ENCODE measurements around the gene CEND1. TPM values are rescaled to one million over a fixed set of nuclear protein-coding genes. Genes with fewer than 3 reads are reported as not detected.
A peak's percentile ranks its signal among the peaks of the same experiment; 100 is the strongest.

Gene CEND1
- total and polyA plus RNA-seq, 7 donors: 0.09 to 0.33 (median 0.17) TPM; not detected in 3

DNA sequence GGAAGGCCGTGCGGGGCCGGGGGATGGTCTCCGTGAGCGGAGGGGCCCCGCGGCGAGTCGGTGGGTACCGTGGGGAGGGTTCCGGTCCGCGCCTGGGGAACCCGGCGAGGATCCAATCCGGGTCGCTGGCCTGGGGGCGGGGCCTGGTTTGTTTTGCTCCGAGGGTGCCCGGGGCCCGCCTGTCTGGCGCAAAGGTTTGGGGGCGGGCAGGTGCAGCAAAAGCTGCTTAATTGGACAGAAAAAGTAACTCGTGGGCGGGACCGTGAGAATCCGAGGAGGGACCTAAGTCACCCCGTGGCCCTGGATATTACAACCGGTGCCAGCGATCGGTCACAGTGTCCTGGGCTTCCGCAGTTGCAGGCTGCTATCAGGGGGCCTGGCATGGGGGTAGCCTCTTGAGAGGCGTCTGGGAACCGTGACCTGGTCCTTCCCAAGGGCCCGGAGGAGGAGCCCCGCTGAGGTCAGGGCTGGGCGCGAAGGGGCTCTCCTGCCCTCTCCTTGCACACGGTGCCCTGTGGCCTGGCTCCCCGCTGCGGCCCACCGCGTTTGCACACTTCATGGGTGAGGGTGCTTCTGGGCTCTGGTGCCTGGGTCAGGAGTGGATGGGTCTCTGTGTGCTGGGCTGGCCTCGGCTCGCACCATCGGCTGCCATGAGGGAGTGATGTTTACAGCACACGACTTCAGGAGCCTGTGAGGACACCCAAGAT, 30.2 kb upstream of the CEND1 start:
- peaks cover 0 to under 1% (median 0%) of the 10 kb centered on the region in 3 donors for H3K27me3 ChIP-seq (ENCODE audit: insufficient read depth in 3 of 3, low read length in 2 of 3)
- DNase-seq (peak; percentile 88 to 93), ATAC-seq (peak; percentile 49 to 67 (median 60))
- no peaks in the 10 kb centered on the region for H3K9me3 ChIP-seq
- 1 to 3% (median 1%) methylated on average over 46 to 47 of the region's 47 CpGs for WGBS, 3 donors
- peak overlapping the region; percentile 88 for H3K4me3 ChIP-seq
- peak overlapping the region; percentile 96 for H3K27ac ChIP-seq
- peaks cover 37% of the 10 kb centered on the region for H3K4me1 ChIP-seq
- intact Hi-C loops (cut with DNase I): no loop called here
- TF ChIP-seq, protein P1, sequence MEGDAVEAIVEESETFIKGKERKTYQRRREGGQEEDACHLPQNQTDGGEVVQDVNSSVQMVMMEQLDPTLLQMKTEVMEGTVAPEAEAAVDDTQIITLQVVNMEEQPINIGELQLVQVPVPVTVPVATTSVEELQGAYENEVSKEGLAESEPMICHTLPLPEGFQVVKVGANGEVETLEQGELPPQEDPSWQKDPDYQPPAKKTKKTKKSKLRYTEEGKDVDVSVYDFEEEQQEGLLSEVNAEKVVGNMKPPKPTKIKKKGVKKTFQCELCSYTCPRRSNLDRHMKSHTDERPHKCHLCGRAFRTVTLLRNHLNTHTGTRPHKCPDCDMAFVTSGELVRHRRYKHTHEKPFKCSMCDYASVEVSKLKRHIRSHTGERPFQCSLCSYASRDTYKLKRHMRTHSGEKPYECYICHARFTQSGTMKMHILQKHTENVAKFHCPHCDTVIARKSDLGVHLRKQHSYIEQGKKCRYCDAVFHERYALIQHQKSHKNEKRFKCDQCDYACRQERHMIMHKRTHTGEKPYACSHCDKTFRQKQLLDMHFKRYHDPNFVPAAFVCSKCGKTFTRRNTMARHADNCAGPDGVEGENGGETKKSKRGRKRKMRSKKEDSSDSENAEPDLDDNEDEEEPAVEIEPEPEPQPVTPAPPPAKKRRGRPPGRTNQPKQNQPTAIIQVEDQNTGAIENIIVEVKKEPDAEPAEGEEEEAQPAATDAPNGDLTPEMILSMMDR (IDR thresholded peaks at IDR 0.05): no peak
- peaks cover 0 to 40% of the 10 kb centered on the region in 2 donors for H3K36me3 ChIP-seq (ENCODE audit: insufficient read depth in 1 of 2, low read depth in 1 of 2)

DNA sequence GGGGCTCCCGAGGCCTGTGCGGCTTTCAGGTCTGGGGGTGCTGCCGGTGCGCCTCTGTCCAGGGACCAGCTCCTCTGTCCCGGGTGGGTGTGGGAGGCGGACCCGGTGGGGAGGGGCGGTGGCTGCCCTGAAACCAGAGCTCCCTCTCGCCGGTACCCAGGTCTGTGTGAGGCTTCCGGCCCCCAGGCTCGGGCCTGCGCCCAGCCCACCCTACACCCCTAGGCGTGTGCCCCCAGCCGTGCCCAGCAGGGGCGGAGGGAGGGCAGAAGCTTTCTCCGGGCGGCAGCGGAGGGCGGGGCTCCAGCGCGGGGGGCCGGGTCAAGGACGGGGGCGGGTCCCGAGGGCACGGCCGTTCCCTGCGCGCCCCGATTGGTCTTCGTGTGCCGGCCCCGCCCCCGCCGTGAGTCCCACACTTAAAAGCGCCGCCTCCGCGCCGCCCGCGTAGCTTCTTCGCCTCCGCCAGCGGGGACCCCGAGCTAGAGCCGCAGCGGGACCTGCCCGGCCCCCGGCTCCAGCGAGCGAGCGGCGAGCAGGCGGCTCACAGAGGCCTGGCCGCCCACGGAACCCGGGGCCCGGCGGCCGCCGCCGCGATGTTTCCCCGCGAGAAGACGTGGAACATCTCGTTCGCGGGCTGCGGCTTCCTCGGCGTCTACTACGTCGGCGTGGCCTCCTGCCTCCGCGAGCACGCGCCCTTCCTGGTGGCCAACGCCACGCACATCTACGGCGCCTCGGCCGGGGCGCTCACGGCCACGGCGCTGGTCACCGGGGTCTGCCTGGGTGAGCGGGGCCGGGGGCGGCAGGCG, 29.4 kb upstream of the CEND1 start:
- H3K27ac ChIP-seq: peak overlapping the region; percentile 96
- peaks cover 37% of the 10 kb centered on the region for H3K4me1 ChIP-seq
- 0 to 2% (median 0%) methylated on average over 62 to 96 of the region's 96 CpGs for WGBS, 3 donors
- H3K9me3 ChIP-seq: no peaks in the 10 kb centered on the region
- DNase-seq (peak; percentile 95 to 96), ATAC-seq (peak; percentile 75 to 79 (median 77))
- intact Hi-C loops (cut with DNase I): no loop called here
- H3K36me3 ChIP-seq (ENCODE audit: insufficient read depth in 1 of 2, low read depth in 1 of 2): peaks cover 0 to 40% of the 10 kb centered on the region in 2 donors
- peak overlapping the region; percentile 88 for H3K4me3 ChIP-seq
- no peaks in the 10 kb centered on the region for H3K27me3 ChIP-seq (ENCODE audit: insufficient read depth in 3 of 3, low read length in 2 of 3)
- TF ChIP-seq, protein P1 (IDR thresholded peaks at IDR 0.05): peak; percentile 15

DNA sequence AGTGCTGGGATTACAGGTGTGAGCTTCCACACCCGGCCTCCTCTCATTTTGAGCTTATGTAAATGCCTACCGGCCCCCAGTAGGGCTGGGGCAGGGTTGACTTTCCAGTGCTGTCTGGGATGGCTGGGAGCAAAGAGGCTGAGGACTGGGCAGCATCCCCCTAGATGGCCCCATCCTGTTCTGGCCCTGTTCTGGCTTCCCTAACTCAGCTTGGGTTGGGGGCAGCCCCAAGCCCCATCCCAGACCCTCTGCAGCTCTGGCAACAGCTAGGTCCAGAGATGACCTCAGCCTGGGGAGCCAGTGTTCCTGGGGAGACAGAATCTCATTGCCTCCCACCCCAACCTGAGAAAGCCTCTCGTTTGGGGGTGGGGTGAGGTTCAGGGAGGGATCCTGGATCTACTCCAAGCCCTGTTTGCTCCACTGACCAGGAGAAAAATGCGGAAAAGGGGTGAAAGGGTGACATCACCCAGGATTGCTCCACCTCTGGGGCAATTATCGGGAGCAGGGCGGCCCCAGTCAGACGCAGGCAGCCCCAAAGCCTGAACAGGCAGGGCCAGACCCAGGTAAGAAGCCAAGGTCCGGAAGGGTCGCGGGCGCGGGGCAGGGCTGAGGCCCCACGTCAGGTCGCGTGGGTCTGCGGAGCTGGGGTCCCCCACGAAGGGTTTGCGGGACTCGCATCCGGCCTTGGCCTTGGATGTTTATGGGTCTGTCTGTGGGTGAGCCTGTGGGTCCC, 28.7 kb upstream of the CEND1 start, which contains the start of gene PNPLA2:
Gene PNPLA2, plus strand, starts transcription at position 519 of the 733 bp plus-strand sequence. CDS start 805 bp downstream, outside the sequence.
- TF ChIP-seq, protein P1 (IDR thresholded peaks at IDR 0.05): no peak
- Histone ChIP-seq H3K4me1 (peaks cover 30% of the 10 kb centered on the region), H3K36me3 (ENCODE audit: insufficient read depth in 1 of 2, low read depth in 1 of 2) (peaks cover 2 to 40% of the 10 kb centered on the region in 2 donors), H3K27ac (peak within 1 kb of the TSS; percentile 96), H3K4me3 (peak within 1 kb of the TSS; percentile 88), H3K27me3 (ENCODE audit: insufficient read depth in 3 of 3, low read length in 2 of 3) (no peaks in the 10 kb centered on the region), H3K9me3 (no peaks in the 10 kb centered on the region)
- no peak for ATAC-seq
- DNase-seq: peak; percentile 60 to 78
- intact Hi-C loops (cut with DNase I): no loop called here
- WGBS, 3 donors: 31 to 42% (median 41%) methylated on average over 17 to 20 of the region's 20 CpGs

DNA sequence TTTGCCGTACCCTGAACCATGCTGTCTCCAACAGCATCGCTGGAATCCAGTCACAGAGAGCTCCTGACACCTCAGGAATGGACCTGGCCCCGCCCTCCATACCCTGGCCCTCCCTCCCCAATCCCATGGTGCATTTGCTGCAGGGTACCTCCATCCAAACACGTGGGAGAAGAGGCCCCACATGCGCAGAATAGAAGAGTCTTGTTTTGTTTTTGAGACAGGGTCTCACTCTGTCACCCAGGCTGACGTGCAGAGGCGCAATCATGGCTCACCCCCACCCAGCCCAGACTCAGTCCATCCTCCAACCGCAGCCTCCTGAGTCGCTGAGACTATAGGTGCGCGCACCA, 26.5 kb upstream of the CEND1 start:
- DNase-seq (no peak), ATAC-seq (no peak)
- WGBS, 3 donors: 76 to 79% (median 77%) methylated on average over 11 of the region's 11 CpGs
- H3K36me3 ChIP-seq (ENCODE audit: insufficient read depth in 1 of 2, low read depth in 1 of 2): peaks cover 9 to 41% of the 10 kb centered on the region in 2 donors
- H3K4me1 ChIP-seq: peaks cover 26% of the 10 kb centered on the region
- intact Hi-C loops (cut with DNase I): no loop called here
- TF ChIP-seq, protein P1 (IDR thresholded peaks at IDR 0.05): no peak
- no peaks in the 10 kb centered on the region for H3K27me3 ChIP-seq (ENCODE audit: insufficient read depth in 3 of 3, low read length in 2 of 3)
- no peak overlapping the region for H3K27ac ChIP-seq
- H3K4me3 ChIP-seq: no peak overlapping the region
- H3K9me3 ChIP-seq: no peaks in the 10 kb centered on the region
